GM12878 (cell line): ENCODE data around the gene CD53.

Source experiments
- CHD1 ChIP-seq: IDR thresholded peaks from 2 replicates; pipeline ENCODE4 v1.6.1; 2012; ENCODE audit warnings: low read depth, low read length, improper control_type of control experiment
- CTCF ChIP-seq, 3 experiments: IDR thresholded peaks in 2 of 3; conservative IDR thresholded peaks in 1 of 3; 2 replicates each; pipeline ENCODE4 v1.5.1; 2011; ENCODE audit warnings: low read depth in 3 of 3, low read length in 3 of 3, mild to moderate bottlenecking in 3 of 3, control low read depth in 2 of 3, moderate library complexity in 2 of 3, inconsistent platforms in 1 of 3, mixed read lengths in 1 of 3; ENCODE audit not compliant: control insufficient read depth in 2 of 3, insufficient read depth in 1 of 3; ENCODE audit errors: extremely low read depth in 1 of 3
- EZH2 ChIP-seq: IDR thresholded peaks from 2 replicates; pipeline ENCODE4 v1.6.1; 2012; ENCODE audit warnings: low read depth, mild to moderate bottlenecking, control low read depth, inconsistent platforms, low read length, borderline replicate concordance; ENCODE audit not compliant: control insufficient read depth
- IRF3 ChIP-seq: fragments of 450-650 bp; IDR thresholded peaks from 2 replicates; pipeline ENCODE4 v1.6.1; 2014; ENCODE audit warnings: mild to moderate bottlenecking
- JUND ChIP-seq: IDR thresholded peaks from 2 replicates; pipeline ENCODE4 v1.6.1; 2012; ENCODE audit warnings: low read depth, mild to moderate bottlenecking, low read length, improper control_type of control experiment, moderate library complexity
- POLR2A ChIP-seq: IDR thresholded peaks from 2 replicates; pipeline ENCODE4 v1.6.1; 2011; ENCODE audit warnings: low read depth, mild to moderate bottlenecking, low read length
- POLR2AphosphoS5 ChIP-seq: IDR thresholded peaks from 2 replicates; pipeline ENCODE4 v1.6.1; 2011; ENCODE audit warnings: mild to moderate bottlenecking, low read length, inconsistent platforms
- SIN3A ChIP-seq: IDR thresholded peaks from 2 replicates; pipeline ENCODE4 v1.6.1; 2012; ENCODE audit warnings: low read depth, low read length, improper control_type of control experiment

- TF ChIP-seq IRF3 (no peak), EZH2 (no peak), POLR2A (no peak), CTCF (IDR thresholded peaks at IDR 0.05 in 2 of 3, conservative IDR thresholded peaks at IDR 0.05 in 1 of 3; ENCODE audit: control insufficient read depth in 2 of 3, extremely low read depth in 1 of 3, insufficient read depth in 1 of 3, low read depth in 3 of 3, low read length in 3 of 3) (no peak), JUND (no peak), POLR2AphosphoS5 (no peak), SIN3A (no peak), CHD1 (no peak)
Observed at GRCh38 chr1:110850145-110850544, 22.8 kb upstream of the CD53 start.
